Measurements from ENCODE around the gene BABAM2.

The BABAM2 gene

GRCh38 chr2:28062867-28063266 lies 172.3 kb downstream of the BABAM2 start:
- TF ChIP-seq CTCF (IDR thresholded peaks at IDR 0.05; ENCODE audit: low read depth, low read length), result no peak
- no peak for DNase-seq (ENCODE audit: extremely low read depth, low read depth)

- DNase-seq (ENCODE audit: extremely low read depth, low read depth), result no peak
- no peak for TF ChIP-seq CTCF (IDR thresholded peaks at IDR 0.05; ENCODE audit: low read depth, low read length)
Observed at GRCh38 chr2:28063492-28063962, 173.0 kb downstream of the BABAM2 start.

GRCh38 chr2:28067602-28068001 lies 177.1 kb downstream of the BABAM2 start:
- no peak for TF ChIP-seq CTCF (IDR thresholded peaks at IDR 0.05; ENCODE audit: low read depth, low read length)
- DNase-seq (ENCODE audit: extremely low read depth, low read depth), result no peak

- DNase-seq (ENCODE audit: extremely low read depth, low read depth), result no peak
- TF ChIP-seq CTCF (IDR thresholded peaks at IDR 0.05; ENCODE audit: low read depth, low read length), result no peak
Observed at GRCh38 chr2:28068088-28068487, 177.6 kb downstream of the BABAM2 start.

GRCh38 chr2:28068527-28068926 lies 178.0 kb downstream of the BABAM2 start:
- no peak for TF ChIP-seq CTCF (IDR thresholded peaks at IDR 0.05; ENCODE audit: low read depth, low read length)
- no peak for DNase-seq (ENCODE audit: extremely low read depth, low read depth)

- no peak for TF ChIP-seq CTCF (IDR thresholded peaks at IDR 0.05; ENCODE audit: low read depth, low read length)
- no peak for DNase-seq (ENCODE audit: extremely low read depth, low read depth)
Observed at GRCh38 chr2:28071221-28071620, 180.7 kb downstream of the BABAM2 start.

- DNase-seq (ENCODE audit: extremely low read depth, low read depth), result no peak
- no peak for TF ChIP-seq CTCF (IDR thresholded peaks at IDR 0.05; ENCODE audit: low read depth, low read length)
Observed at GRCh38 chr2:28074137-28074536, 183.6 kb downstream of the BABAM2 start.
